ENCODE measurements around the gene SCAP. TPM values are rescaled to one million over a fixed set of nuclear protein-coding genes. Genes with fewer than 3 reads are reported as not detected.

The SCAP gene
- total and polyA plus RNA-seq, 2 of the 4 experiments (the other 2 are of a cell fraction) = 25.3 to 34.6 TPM

DNA sequence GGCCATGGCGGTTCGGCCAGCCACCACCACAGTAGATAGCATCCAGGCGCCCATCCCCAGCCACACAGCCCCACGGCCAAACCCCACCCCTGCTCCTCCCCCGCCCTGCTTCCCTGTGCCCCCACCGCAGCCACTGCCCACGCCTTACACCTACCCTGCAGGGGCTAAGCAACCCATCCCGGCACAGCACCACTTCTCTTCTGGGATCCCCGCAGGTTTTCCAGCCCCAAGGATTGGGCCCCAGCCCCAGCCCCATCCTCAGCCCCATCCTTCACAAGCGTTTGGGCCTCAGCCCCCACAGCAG lies 65.4 kb downstream of the SCAP start:
- peaks cover 81% of the 10 kb centered on the region for H3K36me3 ChIP-seq (ENCODE audit: control insufficient read depth, insufficient read depth, low read length)
- no peak for ATAC-seq (ENCODE audit: low read depth)

More for the DNA sequence above, 65.4 kb downstream of the SCAP start:
- Histone ChIP-seq H3K9me1 (ENCODE audit: insufficient read depth, low read length) (peaks cover 6% of the 10 kb centered on the region), H2AK5ac (ENCODE audit: low read depth, low read length) (no peak overlapping the region), H4K8ac (ENCODE audit: low read depth in 2 of 2, low read length in 2 of 2) (no peak overlapping the region), H3K4ac (ENCODE audit: low read depth, low read length) (no peak overlapping the region), H3K27ac (ENCODE audit: insufficient read depth, low read length) (no peak overlapping the region), H4K91ac (ENCODE audit: insufficient read depth, low read depth, low read length) (no peak overlapping the region), H4K20me1 (ENCODE audit: insufficient read depth, low read length) (peaks cover 33% of the 10 kb centered on the region), H2BK120ac (ENCODE audit: low read depth, low read length) (no peak overlapping the region), H4K5ac (ENCODE audit: low read depth, low read length) (no peak overlapping the region), H3K27me3 (ENCODE audit: control insufficient read depth, insufficient read depth, low read length) (no peaks in the 10 kb centered on the region), H3K23ac (ENCODE audit: low read depth, low read length) (no peak overlapping the region), H2BK15ac (ENCODE audit: low read depth, low read length) (no peak overlapping the region), H3K9ac (ENCODE audit: low read depth, low read length) (no peak overlapping the region), H2AK9ac (replicated peaks; ENCODE audit: low read depth, low read length, poor library complexity) (no peak overlapping the region), H2AFZ (replicated peaks; ENCODE audit: low read length, poor library complexity) (no peak overlapping the region), H2BK20ac (ENCODE audit: low read depth, low read length) (no peak overlapping the region), H3K56ac (ENCODE audit: extremely low read depth, insufficient read depth, low read length) (no peak overlapping the region), H3K4me2 (ENCODE audit: low read depth, low read length) (no peak overlapping the region), H2BK5ac (ENCODE audit: low read depth, low read length, poor library complexity, severe bottlenecking) (no peak overlapping the region), H3K9me3 (ENCODE audit: control insufficient read depth, insufficient read depth, low read length) (no peaks in the 10 kb centered on the region), H3K4me1 (ENCODE audit: control insufficient read depth, insufficient read depth, low read length) (peaks cover under 1% of the 10 kb centered on the region; the same call in 1 of the 2 replicates), H3K14ac (replicated peaks; ENCODE audit: low read depth, low read length) (no peak overlapping the region), H3K4me3 (ENCODE audit: insufficient read depth, low read depth, low read length) (no peak overlapping the region), H3K18ac (ENCODE audit: low read depth, low read length) (no peak overlapping the region), H3K79me1 (ENCODE audit: low read depth in 1 of 2, low read length in 2 of 2) (peaks cover 3 to 17% of the 10 kb centered on the region in 2 experiments)
- WGBS, 2 experiments (ENCODE audit: extremely low coverage in 2 of 2, insufficient read length in 1 of 2) = 0% methylated on average over 2 of the region's 10 CpGs; no CpG with 5 or more reads in 1 of the 2 experiments
- dilution Hi-C loops (cut with HindIII; ENCODE audit: low sequenced_read_pairs, unreplicated experiment) (no loop called here), in situ Hi-C loops (cut with MboI; ENCODE audit: low sequenced_read_pairs) (no loop called here), intact Hi-C loops (cut with micrococcal nuclease) (no loop called here)
- POLR2A ChIA-PET (ENCODE audit: unreplicated experiment) = no interaction called here
- no peak for TF ChIP-seq FOS (IDR thresholded peaks at IDR 0.05; ENCODE audit: low read depth, low read length)
- TF ChIP-seq, protein P1, sequence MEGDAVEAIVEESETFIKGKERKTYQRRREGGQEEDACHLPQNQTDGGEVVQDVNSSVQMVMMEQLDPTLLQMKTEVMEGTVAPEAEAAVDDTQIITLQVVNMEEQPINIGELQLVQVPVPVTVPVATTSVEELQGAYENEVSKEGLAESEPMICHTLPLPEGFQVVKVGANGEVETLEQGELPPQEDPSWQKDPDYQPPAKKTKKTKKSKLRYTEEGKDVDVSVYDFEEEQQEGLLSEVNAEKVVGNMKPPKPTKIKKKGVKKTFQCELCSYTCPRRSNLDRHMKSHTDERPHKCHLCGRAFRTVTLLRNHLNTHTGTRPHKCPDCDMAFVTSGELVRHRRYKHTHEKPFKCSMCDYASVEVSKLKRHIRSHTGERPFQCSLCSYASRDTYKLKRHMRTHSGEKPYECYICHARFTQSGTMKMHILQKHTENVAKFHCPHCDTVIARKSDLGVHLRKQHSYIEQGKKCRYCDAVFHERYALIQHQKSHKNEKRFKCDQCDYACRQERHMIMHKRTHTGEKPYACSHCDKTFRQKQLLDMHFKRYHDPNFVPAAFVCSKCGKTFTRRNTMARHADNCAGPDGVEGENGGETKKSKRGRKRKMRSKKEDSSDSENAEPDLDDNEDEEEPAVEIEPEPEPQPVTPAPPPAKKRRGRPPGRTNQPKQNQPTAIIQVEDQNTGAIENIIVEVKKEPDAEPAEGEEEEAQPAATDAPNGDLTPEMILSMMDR (conservative IDR thresholded peaks at IDR 0.05; ENCODE audit: low read depth, low read length) = no peak
- TF ChIP-seq POLR2A (IDR thresholded peaks at IDR 0.05; ENCODE audit: low read depth, low read length) = no peak
- TF ChIP-seq RAD21 (IDR thresholded peaks at IDR 0.05; ENCODE audit: low read length) = no peak
- TF ChIP-seq NFE2L2 (IDR thresholded peaks at IDR 0.05; ENCODE audit: low read depth, low read length) = no peak
- no peak for TF ChIP-seq MAZ (IDR thresholded peaks at IDR 0.05; ENCODE audit: borderline replicate concordance, low read depth, low read length)
- no peak for TF ChIP-seq BHLHE40 (IDR thresholded peaks at IDR 0.05; ENCODE audit: low read depth, low read length)
- TF ChIP-seq MXI1 (IDR thresholded peaks at IDR 0.05; ENCODE audit: borderline replicate concordance, low read depth, low read length) = no peak
- no peak for TF ChIP-seq MAFK (IDR thresholded peaks at IDR 0.05; ENCODE audit: low read depth, low read length)
- TF ChIP-seq RCOR1 (IDR thresholded peaks at IDR 0.05; ENCODE audit: insufficient replicate concordance, low read length) = no peak
- TF ChIP-seq, protein P2, sequence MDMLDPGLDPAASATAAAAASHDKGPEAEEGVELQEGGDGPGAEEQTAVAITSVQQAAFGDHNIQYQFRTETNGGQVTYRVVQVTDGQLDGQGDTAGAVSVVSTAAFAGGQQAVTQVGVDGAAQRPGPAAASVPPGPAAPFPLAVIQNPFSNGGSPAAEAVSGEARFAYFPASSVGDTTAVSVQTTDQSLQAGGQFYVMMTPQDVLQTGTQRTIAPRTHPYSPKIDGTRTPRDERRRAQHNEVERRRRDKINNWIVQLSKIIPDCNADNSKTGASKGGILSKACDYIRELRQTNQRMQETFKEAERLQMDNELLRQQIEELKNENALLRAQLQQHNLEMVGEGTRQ (IDR thresholded peaks at IDR 0.05; ENCODE audit: low read depth, low read length) = no peak
- TF ChIP-seq CEBPB (IDR thresholded peaks at IDR 0.05; ENCODE audit: low read depth, low read length) = no peak
- no peak for TF ChIP-seq CHD1 (IDR thresholded peaks at IDR 0.05; ENCODE audit: low read depth, low read length)
- no peak for TF ChIP-seq SMC3 (IDR thresholded peaks at IDR 0.05; ENCODE audit: low read depth, low read length)
- TF ChIP-seq, protein P3, sequence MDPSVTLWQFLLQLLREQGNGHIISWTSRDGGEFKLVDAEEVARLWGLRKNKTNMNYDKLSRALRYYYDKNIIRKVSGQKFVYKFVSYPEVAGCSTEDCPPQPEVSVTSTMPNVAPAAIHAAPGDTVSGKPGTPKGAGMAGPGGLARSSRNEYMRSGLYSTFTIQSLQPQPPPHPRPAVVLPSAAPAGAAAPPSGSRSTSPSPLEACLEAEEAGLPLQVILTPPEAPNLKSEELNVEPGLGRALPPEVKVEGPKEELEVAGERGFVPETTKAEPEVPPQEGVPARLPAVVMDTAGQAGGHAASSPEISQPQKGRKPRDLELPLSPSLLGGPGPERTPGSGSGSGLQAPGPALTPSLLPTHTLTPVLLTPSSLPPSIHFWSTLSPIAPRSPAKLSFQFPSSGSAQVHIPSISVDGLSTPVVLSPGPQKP (IDR thresholded peaks at IDR 0.05; ENCODE audit: borderline replicate concordance, low read depth, low read length) = no peak
- TF ChIP-seq RFX5 (IDR thresholded peaks at IDR 0.05; ENCODE audit: low read depth, low read length) = no peak
- BruUV-seq (replicated peaks) = no TSS peak
- CTCF ChIA-PET = no interaction called here
- no peak for DNase-seq

Data from IMR-90 (cell line).